ENCODE results near the gene PALS1. TPM values are rescaled to one million over a fixed set of nuclear protein-coding genes. Genes with fewer than 3 reads are reported as not detected.

PALS1 gene
- total RNA-seq: 17.0 and 18.3 TPM in 2 replicates
- 6.0 TPM for total RNA-seq (2013)
- polyA plus RNA-seq: 2.6 and 3.5 TPM in 2 replicates
- 1.9 and 4.9 TPM in 2 replicates for polyA minus RNA-seq

GRCh38 chr14:67241411-67242167 lies at the start of gene PALS1:
PALS1 (plus strand) TSS chr14:67241435; CDS start chr14:67279171, 37,736 bp downstream.
- H3K4me1 Mint-ChIP-seq: peaks cover 15% of the 10 kb centered on the region
- no peaks in the 10 kb centered on the region for H3K36me3 ChIP-seq (replicated peaks in 1 of 2; ENCODE audit: control extremely low read depth in 1 of 2, control insufficient read depth in 1 of 2, extremely low read depth in 1 of 2, insufficient read depth in 2 of 2, low read length in 1 of 2)
- peak within 1 kb of the TSS; percentile 83 for H3K4me2 ChIP-seq (replicated peaks; ENCODE audit: low read depth, low read length, poor library complexity, severe bottlenecking)
- ATAC-seq (ENCODE audit: low read depth): peak; percentile 50
- peak within 1 kb of the TSS; percentile 80 for H3K4me3 Mint-ChIP-seq
- H3K4me3 ChIP-seq (ENCODE audit: control extremely low read depth in 1 of 5, extremely low read depth in 1 of 5, insufficient read depth in 1 of 5, low read depth in 2 of 5, low read length in 4 of 5): peak within 1 kb of the TSS; percentile 75 to 94 (median 78)
- H3K9ac ChIP-seq (ENCODE audit: low read length): peak within 1 kb of the TSS; percentile 95
- H2AFZ ChIP-seq (ENCODE audit: insufficient read depth, low read depth, low read length, poor library complexity, severe bottlenecking): peak within 1 kb of the TSS; percentile 90
- peaks cover 9 to 10% of the 10 kb centered on the region in 2 donors for H3K4me1 ChIP-seq (ENCODE audit: control insufficient read depth in 2 of 2, insufficient read depth in 2 of 2, low read length in 2 of 2)
- H3K27me3 Mint-ChIP-seq: no peaks in the 10 kb centered on the region
- no peaks in the 10 kb centered on the region for H3K27me3 ChIP-seq (replicated peaks in 1 of 4; ENCODE audit: control extremely low read depth in 1 of 4, control insufficient read depth in 3 of 4, insufficient read depth in 4 of 4, low read length in 3 of 4)
- H3K79me2 ChIP-seq (ENCODE audit: control insufficient read depth, insufficient read depth, low read length): peaks cover 17% of the 10 kb centered on the region
- H4K20me1 ChIP-seq (ENCODE audit: control insufficient read depth, insufficient read depth, low read length, poor library complexity, severe bottlenecking): no peaks in the 10 kb centered on the region
- CTCF ChIA-PET: interaction anchor here (1.6 kb wide), 1 partner anchor 44 kb away, joined by 4 read pairs; no protein-coding TSS in a partner anchor
- H3K27ac ChIP-seq (ENCODE audit: low read length in 2 of 2): peak within 1 kb of the TSS; percentile 65 to 77
- WGBS (ENCODE audit: insufficient coverage): under 1% methylated on average over 60 of the region's 64 CpGs
- TF ChIP-seq CTCF (IDR thresholded peaks at IDR 0.05) (no peak), EZH2 (IDR thresholded peaks at IDR 0.05; ENCODE audit: borderline replicate concordance, insufficient read depth, low read depth, low read length, poor library complexity, severe bottlenecking) (no peak)
- POLR2A ChIA-PET: interaction anchor here (0.6 kb wide), 1 partner anchor 733 kb away, joined by 4 read pairs; no protein-coding TSS in a partner anchor
- peak within 1 kb of the TSS; percentile 89 for H3K27ac Mint-ChIP-seq
- no peak for DNase-seq
- intact Hi-C loops (cut with micrococcal nuclease): loop anchor here (1.0 to 10.0 kb wide), 3 partner anchors 119 to 1827 kb away; partner anchors contain the start of genes EIF2S1, FUT8 and GPHN
- no peaks in the 10 kb centered on the region for H3K9me3 Mint-ChIP-seq (ENCODE audit: insufficient read depth)
- H3K9me3 ChIP-seq (ENCODE audit: control extremely low read depth in 1 of 3, control insufficient read depth in 2 of 3, insufficient read depth in 1 of 3, low read length in 2 of 3): no peaks in the 10 kb centered on the region

GRCh38 chr14:67191768-67192290 lies 49.4 kb upstream of the PALS1 start:
- Mint-ChIP-seq H3K4me1 (peaks cover 6% of the 10 kb centered on the region), H3K27me3 (peaks cover 6% of the 10 kb centered on the region), H3K27ac (no peak overlapping the region), H3K4me3 (no peak overlapping the region), H3K9me3 (ENCODE audit: insufficient read depth) (no peaks in the 10 kb centered on the region)
- intact Hi-C loops (cut with micrococcal nuclease): no loop called here
- H3K9me3 ChIP-seq (ENCODE audit: control extremely low read depth in 1 of 3, control insufficient read depth in 2 of 3, insufficient read depth in 1 of 3, low read length in 2 of 3): no peaks in the 10 kb centered on the region
- DNase-seq (no peak), ATAC-seq (ENCODE audit: low read depth) (no peak)
- no peaks in the 10 kb centered on the region for H3K27me3 ChIP-seq (replicated peaks in 1 of 4; ENCODE audit: control extremely low read depth in 1 of 4, control insufficient read depth in 3 of 4, insufficient read depth in 4 of 4, low read length in 3 of 4)
- H2AFZ ChIP-seq (ENCODE audit: insufficient read depth, low read depth, low read length, poor library complexity, severe bottlenecking): no peak overlapping the region
- ChIA-PET CTCF (interaction anchor here (1.1 kb wide), 1 partner anchor 9 kb away, joined by 3 read pairs; no protein-coding TSS in a partner anchor), POLR2A (no interaction called here)
- TF ChIP-seq EZH2 (IDR thresholded peaks at IDR 0.05; ENCODE audit: borderline replicate concordance, insufficient read depth, low read depth, low read length, poor library complexity, severe bottlenecking): no peak
- TF ChIP-seq CTCF (IDR thresholded peaks at IDR 0.05): no peak
- no peaks in the 10 kb centered on the region for H3K79me2 ChIP-seq (ENCODE audit: control insufficient read depth, insufficient read depth, low read length)
- H3K27ac ChIP-seq (ENCODE audit: low read length in 2 of 2): no peak overlapping the region
- no CpG with 5 or more reads among the region's 8 CpGs for WGBS (ENCODE audit: insufficient coverage)
- H3K4me3 ChIP-seq (ENCODE audit: control extremely low read depth in 1 of 5, extremely low read depth in 1 of 5, insufficient read depth in 1 of 5, low read depth in 2 of 5, low read length in 4 of 5): no peak overlapping the region
- H3K9ac ChIP-seq (ENCODE audit: low read length): no peak overlapping the region
- H4K20me1 ChIP-seq (ENCODE audit: control insufficient read depth, insufficient read depth, low read length, poor library complexity, severe bottlenecking): no peaks in the 10 kb centered on the region
- H3K4me2 ChIP-seq (replicated peaks; ENCODE audit: low read depth, low read length, poor library complexity, severe bottlenecking): no peak overlapping the region
- H3K4me1 ChIP-seq (ENCODE audit: control insufficient read depth in 2 of 2, insufficient read depth in 2 of 2, low read length in 2 of 2): peaks cover 5 to 10% of the 10 kb centered on the region in 2 donors
- H3K36me3 ChIP-seq (replicated peaks in 1 of 2; ENCODE audit: control extremely low read depth in 1 of 2, control insufficient read depth in 1 of 2, extremely low read depth in 1 of 2, insufficient read depth in 2 of 2, low read length in 1 of 2): no peaks in the 10 kb centered on the region
